ENCODE data around the gene SMURF2. TPM values are rescaled to one million over a fixed set of nuclear protein-coding genes. Genes with fewer than 3 reads are reported as not detected.

Gene SMURF2
- total and polyA plus RNA-seq, 9 of the 15 experiments (the other 6 are each of a cell fraction or from before 2014, with no cell fraction given), result 3.8 to 22.0 (median 14.8) TPM

DNA sequence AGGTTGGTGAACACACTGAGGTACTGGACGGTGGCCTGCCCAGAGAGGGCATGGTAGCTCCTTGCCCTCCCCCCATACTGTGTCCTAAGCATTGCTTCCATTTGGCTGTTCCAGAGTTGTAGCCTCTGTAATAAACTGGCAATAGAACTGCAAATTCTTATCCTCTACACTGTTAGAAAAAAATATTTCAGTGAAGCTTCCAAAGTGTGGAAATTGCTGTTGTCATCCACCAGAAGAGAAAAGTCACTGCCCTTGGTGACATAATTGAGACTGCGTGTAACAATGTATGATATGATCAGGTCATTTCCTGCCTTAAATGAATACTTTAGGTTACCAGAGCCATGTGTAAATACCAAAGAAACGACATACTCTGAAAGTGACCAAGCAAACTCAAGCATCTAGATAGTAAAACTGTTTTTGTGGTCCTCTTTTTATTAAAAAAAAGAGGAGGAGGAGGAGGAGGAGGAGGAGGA is 89.4 kb downstream of the SMURF2 start (continued):
- TF ChIP-seq, protein P1, sequence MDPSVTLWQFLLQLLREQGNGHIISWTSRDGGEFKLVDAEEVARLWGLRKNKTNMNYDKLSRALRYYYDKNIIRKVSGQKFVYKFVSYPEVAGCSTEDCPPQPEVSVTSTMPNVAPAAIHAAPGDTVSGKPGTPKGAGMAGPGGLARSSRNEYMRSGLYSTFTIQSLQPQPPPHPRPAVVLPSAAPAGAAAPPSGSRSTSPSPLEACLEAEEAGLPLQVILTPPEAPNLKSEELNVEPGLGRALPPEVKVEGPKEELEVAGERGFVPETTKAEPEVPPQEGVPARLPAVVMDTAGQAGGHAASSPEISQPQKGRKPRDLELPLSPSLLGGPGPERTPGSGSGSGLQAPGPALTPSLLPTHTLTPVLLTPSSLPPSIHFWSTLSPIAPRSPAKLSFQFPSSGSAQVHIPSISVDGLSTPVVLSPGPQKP (CRISPR knock-in tag; IDR thresholded peaks at IDR 0.05), result no peak
- TF ChIP-seq, protein P2, sequence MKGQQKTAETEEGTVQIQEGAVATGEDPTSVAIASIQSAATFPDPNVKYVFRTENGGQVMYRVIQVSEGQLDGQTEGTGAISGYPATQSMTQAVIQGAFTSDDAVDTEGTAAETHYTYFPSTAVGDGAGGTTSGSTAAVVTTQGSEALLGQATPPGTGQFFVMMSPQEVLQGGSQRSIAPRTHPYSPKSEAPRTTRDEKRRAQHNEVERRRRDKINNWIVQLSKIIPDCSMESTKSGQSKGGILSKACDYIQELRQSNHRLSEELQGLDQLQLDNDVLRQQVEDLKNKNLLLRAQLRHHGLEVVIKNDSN (CRISPR knock-in tag; IDR thresholded peaks at IDR 0.05), result no peak
- TF ChIP-seq, protein P3, sequence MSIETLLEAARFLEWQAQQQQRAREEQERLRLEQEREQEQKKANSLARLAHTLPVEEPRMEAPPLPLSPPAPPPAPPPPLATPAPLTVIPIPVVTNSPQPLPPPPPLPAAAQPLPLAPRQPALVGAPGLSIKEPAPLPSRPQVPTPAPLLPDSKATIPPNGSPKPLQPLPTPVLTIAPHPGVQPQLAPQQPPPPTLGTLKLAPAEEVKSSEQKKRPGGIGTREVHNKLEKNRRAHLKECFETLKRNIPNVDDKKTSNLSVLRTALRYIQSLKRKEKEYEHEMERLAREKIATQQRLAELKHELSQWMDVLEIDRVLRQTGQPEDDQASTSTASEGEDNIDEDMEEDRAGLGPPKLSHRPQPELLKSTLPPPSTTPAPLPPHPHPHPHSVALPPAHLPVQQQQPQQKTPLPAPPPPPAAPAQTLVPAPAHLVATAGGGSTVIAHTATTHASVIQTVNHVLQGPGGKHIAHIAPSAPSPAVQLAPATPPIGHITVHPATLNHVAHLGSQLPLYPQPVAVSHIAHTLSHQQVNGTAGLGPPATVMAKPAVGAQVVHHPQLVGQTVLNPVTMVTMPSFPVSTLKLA (conservative IDR thresholded peaks at IDR 0.05), result peak; percentile 37 to 63; a peak in 3 of 4 replicates
- no peak for TF ChIP-seq SREBF1 (IDR thresholded peaks at IDR 0.05; ENCODE audit: borderline replicate concordance, low read depth, low read length)
- TF ChIP-seq NEUROD1 (IDR thresholded peaks at IDR 0.05; ENCODE audit: borderline replicate concordance, low read depth, low read length, partially characterized antibody), result no peak
- no peak for TF ChIP-seq HMGN3 (IDR thresholded peaks at IDR 0.05; ENCODE audit: borderline replicate concordance, extremely low read depth, insufficient read length, low read depth, low read length)
- TF ChIP-seq, protein P4, sequence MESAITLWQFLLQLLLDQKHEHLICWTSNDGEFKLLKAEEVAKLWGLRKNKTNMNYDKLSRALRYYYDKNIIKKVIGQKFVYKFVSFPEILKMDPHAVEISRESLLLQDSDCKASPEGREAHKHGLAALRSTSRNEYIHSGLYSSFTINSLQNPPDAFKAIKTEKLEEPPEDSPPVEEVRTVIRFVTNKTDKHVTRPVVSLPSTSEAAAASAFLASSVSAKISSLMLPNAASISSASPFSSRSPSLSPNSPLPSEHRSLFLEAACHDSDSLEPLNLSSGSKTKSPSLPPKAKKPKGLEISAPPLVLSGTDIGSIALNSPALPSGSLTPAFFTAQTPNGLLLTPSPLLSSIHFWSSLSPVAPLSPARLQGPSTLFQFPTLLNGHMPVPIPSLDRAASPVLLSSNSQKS (CRISPR knock-in tag; IDR thresholded peaks at IDR 0.05), result no peak
- TF ChIP-seq, protein P5, sequence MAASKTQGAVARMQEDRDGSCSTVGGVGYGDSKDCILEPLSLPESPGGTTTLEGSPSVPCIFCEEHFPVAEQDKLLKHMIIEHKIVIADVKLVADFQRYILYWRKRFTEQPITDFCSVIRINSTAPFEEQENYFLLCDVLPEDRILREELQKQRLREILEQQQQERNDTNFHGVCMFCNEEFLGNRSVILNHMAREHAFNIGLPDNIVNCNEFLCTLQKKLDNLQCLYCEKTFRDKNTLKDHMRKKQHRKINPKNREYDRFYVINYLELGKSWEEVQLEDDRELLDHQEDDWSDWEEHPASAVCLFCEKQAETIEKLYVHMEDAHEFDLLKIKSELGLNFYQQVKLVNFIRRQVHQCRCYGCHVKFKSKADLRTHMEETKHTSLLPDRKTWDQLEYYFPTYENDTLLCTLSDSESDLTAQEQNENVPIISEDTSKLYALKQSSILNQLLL (CRISPR knock-in tag; IDR thresholded peaks at IDR 0.05; ENCODE audit: borderline replicate concordance), result no peak
- no peak for TF ChIP-seq PTRF (tag; IDR thresholded peaks at IDR 0.05)
- TF ChIP-seq, protein P6, sequence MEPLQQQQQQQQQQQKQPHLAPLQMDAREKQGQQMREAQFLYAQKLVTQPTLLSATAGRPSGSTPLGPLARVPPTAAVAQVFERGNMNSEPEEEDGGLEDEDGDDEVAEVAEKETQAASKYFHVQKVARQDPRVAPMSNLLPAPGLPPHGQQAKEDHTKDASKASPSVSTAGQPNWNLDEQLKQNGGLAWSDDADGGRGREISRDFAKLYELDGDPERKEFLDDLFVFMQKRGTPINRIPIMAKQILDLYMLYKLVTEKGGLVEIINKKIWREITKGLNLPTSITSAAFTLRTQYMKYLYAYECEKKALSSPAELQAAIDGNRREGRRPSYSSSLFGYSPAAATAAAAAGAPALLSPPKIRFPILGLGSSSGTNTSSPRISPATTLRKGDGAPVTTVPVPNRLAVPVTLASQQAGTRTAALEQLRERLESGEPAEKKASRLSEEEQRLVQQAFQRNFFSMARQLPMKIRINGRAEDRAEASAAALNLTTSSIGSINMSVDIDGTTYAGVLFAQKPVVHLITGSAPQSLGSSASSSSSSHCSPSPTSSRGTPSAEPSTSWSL (CRISPR knock-in tag; IDR thresholded peaks at IDR 0.05; ENCODE audit: borderline replicate concordance), result no peak
- TF ChIP-seq HDAC2 (IDR thresholded peaks at IDR 0.05), result no peak
- no peak for TF ChIP-seq XRCC3 (IDR thresholded peaks at IDR 0.05)
- no peak for TF ChIP-seq DIDO1 (tag; IDR thresholded peaks at IDR 0.05; ENCODE audit: low read depth)
- TF ChIP-seq FOXK1 (CRISPR knock-in tag; IDR thresholded peaks at IDR 0.05; ENCODE audit: borderline replicate concordance), result no peak
- no peak for TF ChIP-seq SMAD2 (IDR thresholded peaks at IDR 0.05; ENCODE audit: low read depth, low read length)
- no peak for TF ChIP-seq TCF3 (CRISPR knock-in tag; IDR thresholded peaks at IDR 0.05)
- TF ChIP-seq MAFK (IDR thresholded peaks at IDR 0.05; ENCODE audit: low read length), result peak; percentile 57; the same call in 1 of the 2 replicates
- no peak for TF ChIP-seq KHSRP (IDR thresholded peaks at IDR 0.05)
- no peak for TF ChIP-seq FIP1L1 (IDR thresholded peaks at IDR 0.05; ENCODE audit: low read depth, low read length, poor library complexity, severe bottlenecking)
- TF ChIP-seq ZNF347 (CRISPR knock-in tag; IDR thresholded peaks at IDR 0.05; ENCODE audit: low read depth), result no peak
- TF ChIP-seq ZNF444 (CRISPR knock-in tag; IDR thresholded peaks at IDR 0.05), result no peak
- no peak for TF ChIP-seq POLR2B (IDR thresholded peaks at IDR 0.05; ENCODE audit: low read depth, partially characterized antibody)

All from K562 (cell line).